Activated T-cell treated with anti-CD3 and anti-CD28 coated beads, Interleukin-2, amount 50 U/mL, for 24 hours (primary cell): ENCODE results near the gene MDC1.
"Not testable (repeated sequence)": the region's sequence is repeated elsewhere in the genome, so short reads cannot be mapped to it uniquely, and the experiment has no call there.

Source experiments
- DNase-seq: peaks from one replicate; pipeline ENCODE4 v3.0.0-alpha.2; 2020
- H3K27ac Mint-ChIP-seq: 2 replicates; pipeline ENCODE4 v1.8.0; 2020; ENCODE audit warnings: mild to moderate bottlenecking, mixed read lengths
- H3K27me3 Mint-ChIP-seq: 2 replicates; pipeline ENCODE4 v1.8.0; 2020; ENCODE audit warnings: mixed read lengths
- H3K36me3 Mint-ChIP-seq: 2 replicates; pipeline ENCODE4 v1.8.0; 2020; ENCODE audit warnings: low read depth, mixed read lengths
- H3K4me1 Mint-ChIP-seq: 2 replicates; pipeline ENCODE4 v1.8.0; 2020; ENCODE audit warnings: low read depth, mixed read lengths
- H3K4me3 Mint-ChIP-seq: 2 replicates; pipeline ENCODE4 v1.8.0; 2020; ENCODE audit warnings: mild to moderate bottlenecking, moderate library complexity, mixed read lengths
- H3K9me3 Mint-ChIP-seq: 2 replicates; pipeline ENCODE4 v1.8.0; 2020; ENCODE audit warnings: mixed read lengths

The MDC1 gene

GRCh38 chr6:30722280-30723112, 5.4 kb upstream of the MDC1 start:
- Mint-ChIP-seq H3K4me1 (peaks cover 56% of the 10 kb centered on the region), H3K36me3 (peaks cover 85% of the 10 kb centered on the region), H3K27me3 (no peaks in the 10 kb centered on the region), H3K4me3 (peak overlapping the region; percentile 99), H3K27ac (peak overlapping the region; percentile 98), H3K9me3 (no peaks in the 10 kb centered on the region)
- DNase-seq, result peak; percentile 92

- peaks cover 58% of the 10 kb centered on the region for H3K4me1 Mint-ChIP-seq
- H3K9me3 Mint-ChIP-seq, H3K27me3 Mint-ChIP-seq: not testable (repeated sequence)
- H3K27ac Mint-ChIP-seq, result peak overlapping the region; percentile 98
- peak; percentile 56 for DNase-seq
- peak overlapping the region; percentile 99 for H3K4me3 Mint-ChIP-seq
- peaks cover 84% of the 10 kb centered on the region for H3K36me3 Mint-ChIP-seq
These were observed 4.9 kb upstream of the MDC1 start for GRCh38 chr6:30722025-30722279.

GRCh38 chr6:30721198-30722024, 4.3 kb upstream of the MDC1 start:
- H3K4me1 Mint-ChIP-seq, result peaks cover 61% of the 10 kb centered on the region
- peak overlapping the region; percentile 99 for H3K4me3 Mint-ChIP-seq
- peak overlapping the region; percentile 98 for H3K27ac Mint-ChIP-seq
- H3K36me3 Mint-ChIP-seq, result peaks cover 84% of the 10 kb centered on the region
- no peaks in the 10 kb centered on the region for H3K27me3 Mint-ChIP-seq
- peak; percentile 97 for DNase-seq
- H3K9me3 Mint-ChIP-seq, result peaks cover 2% of the 10 kb centered on the region

GRCh38 chr6:30720738-30721197, 3.7 kb upstream of the MDC1 start:
- Mint-ChIP-seq H3K4me3 (peak overlapping the region; percentile 99), H3K27me3 (no peaks in the 10 kb centered on the region), H3K9me3 (peaks cover 2% of the 10 kb centered on the region), H3K36me3 (peaks cover 83% of the 10 kb centered on the region), H3K27ac (peak overlapping the region; percentile 98), H3K4me1 (peaks cover 64% of the 10 kb centered on the region)
- peak; percentile 84 for DNase-seq

GRCh38 chr6:30719791-30720737, 3.0 kb upstream of the MDC1 start, which contains the start of gene TUBB:
Gene TUBB (plus strand): TSS chr6:30720352. CDS start chr6:30720507, 155 bp downstream.
- H3K27ac Mint-ChIP-seq, result peak within 1 kb of the TSS; percentile 98
- peak within 1 kb of the TSS; percentile 99 for H3K4me3 Mint-ChIP-seq
- H3K9me3 Mint-ChIP-seq, result peaks cover 2% of the 10 kb centered on the region
- H3K4me1 Mint-ChIP-seq, result peaks cover 65% of the 10 kb centered on the region
- H3K36me3 Mint-ChIP-seq, result peaks cover 83% of the 10 kb centered on the region
- no peaks in the 10 kb centered on the region for H3K27me3 Mint-ChIP-seq
- DNase-seq, result peak; percentile 96

GRCh38 chr6:30719356-30719755, 2.3 kb upstream of the MDC1 start:
- Mint-ChIP-seq H3K4me3 (peak overlapping the region; percentile 99), H3K36me3 (peaks cover 83% of the 10 kb centered on the region), H3K9me3 (peaks cover 2% of the 10 kb centered on the region), H3K27me3 (no peaks in the 10 kb centered on the region), H3K27ac (peak overlapping the region; percentile 98), H3K4me1 (peaks cover 63% of the 10 kb centered on the region)
- no peak for DNase-seq

GRCh38 chr6:30717845-30718720, 1.0 kb upstream of the MDC1 start:
- H3K27me3 Mint-ChIP-seq, H3K9me3 Mint-ChIP-seq, DNase-seq: not testable (repeated sequence)
- Mint-ChIP-seq H3K36me3 (peaks cover 83% of the 10 kb centered on the region), H3K4me3 (peak overlapping the region; percentile 99), H3K27ac (peak overlapping the region; percentile 98), H3K4me1 (peaks cover 51% of the 10 kb centered on the region)

GRCh38 chr6:30716879-30717128, 277 bp downstream of the MDC1 start:
- peaks cover 52% of the 10 kb centered on the region for H3K4me1 Mint-ChIP-seq
- H3K36me3 Mint-ChIP-seq, result peaks cover 83% of the 10 kb centered on the region
- peak overlapping the region; percentile 96 for H3K27ac Mint-ChIP-seq
- H3K27me3 Mint-ChIP-seq, result no peaks in the 10 kb centered on the region
- peak overlapping the region; percentile 99 for H3K4me3 Mint-ChIP-seq
- no peak for DNase-seq
- H3K9me3 Mint-ChIP-seq, result peaks cover 2% of the 10 kb centered on the region

- peaks cover 47% of the 10 kb centered on the region for H3K4me1 Mint-ChIP-seq
These were observed 2.8 kb downstream of the MDC1 start for GRCh38 chr6:30714263-30714662.

GRCh38 chr6:30712441-30712945, 4.6 kb downstream of the MDC1 start:
- peaks cover 90% of the 10 kb centered on the region for H3K36me3 Mint-ChIP-seq
- H3K27me3 Mint-ChIP-seq, result no peaks in the 10 kb centered on the region
- peak overlapping the region; percentile 64 for H3K27ac Mint-ChIP-seq
- no peak for DNase-seq
- H3K9me3 Mint-ChIP-seq, result peaks cover 2% of the 10 kb centered on the region
- peaks cover 35% of the 10 kb centered on the region for H3K4me1 Mint-ChIP-seq
- H3K4me3 Mint-ChIP-seq, result no peak overlapping the region

More at GRCh38 chr6:30714263-30714662, 2.8 kb downstream of the MDC1 start:
- no peaks in the 10 kb centered on the region for H3K27me3 Mint-ChIP-seq
- no peak overlapping the region for H3K4me3 Mint-ChIP-seq
- peaks cover 81% of the 10 kb centered on the region for H3K36me3 Mint-ChIP-seq
- H3K9me3 Mint-ChIP-seq, result peaks cover 2% of the 10 kb centered on the region
- DNase-seq, result no peak
- no peak overlapping the region for H3K27ac Mint-ChIP-seq

GRCh38 chr6:30711758-30712380, 5.2 kb downstream of the MDC1 start:
- DNase-seq, result no peak
- H3K4me1 Mint-ChIP-seq, result peaks cover 32% of the 10 kb centered on the region
- H3K4me3 Mint-ChIP-seq, result no peak overlapping the region
- peaks cover 93% of the 10 kb centered on the region for H3K36me3 Mint-ChIP-seq
- peaks cover 2% of the 10 kb centered on the region for H3K9me3 Mint-ChIP-seq
- H3K27me3 Mint-ChIP-seq, result no peaks in the 10 kb centered on the region
- peak overlapping the region; percentile 64 for H3K27ac Mint-ChIP-seq

GRCh38 chr6:30709101-30709868, 7.8 kb downstream of the MDC1 start:
- Mint-ChIP-seq H3K4me3 (no peak overlapping the region), H3K27ac (no peak overlapping the region), H3K27me3 (no peaks in the 10 kb centered on the region), H3K4me1 (peaks cover 11% of the 10 kb centered on the region), H3K9me3 (no peaks in the 10 kb centered on the region), H3K36me3 (peaks cover 93% of the 10 kb centered on the region)
- no peak for DNase-seq
